Neural progenitor cell (in vitro differentiated cells): Measurements from ENCODE around the gene SMTN. TPM values are rescaled to one million over a fixed set of nuclear protein-coding genes. Genes with fewer than 3 reads are reported as not detected.

ENCODE experiments used
- DNase-seq: peaks from one replicate; pipeline ENCODE4 v3.0.0-alpha.2; 2016; ENCODE audit warnings: low spot score
- H2AFZ ChIP-seq: fragments of 200-600 bp; sonication (generic); replicated peaks from 2 replicates; pipeline ENCODE4 v1.6.1; 2016; ENCODE audit warnings: antibody characterized with exemption
- H3F3A ChIP-seq: fragments of 200-600 bp; sonication (generic); 2 replicates; pipeline ENCODE4 v1.6.1; 2016; ENCODE audit warnings: antibody characterized with exemption, low read depth
- H3K27ac ChIP-seq: fragments of 200-600 bp; sonication (generic); 2 replicates; pipeline ENCODE4 v1.5.1; 2016; ENCODE audit warnings: mild to moderate bottlenecking
- H3K27me3 ChIP-seq: fragments of 200-600 bp; sonication (generic); 2 replicates; pipeline ENCODE4 v1.6.1; 2016; ENCODE audit warnings: mild to moderate bottlenecking, moderate library complexity
- H3K36me3 ChIP-seq: fragments of 200-600 bp; sonication (generic); 2 replicates; pipeline ENCODE4 v1.5.1; 2016
- H3K4me1 ChIP-seq: fragments of 200-600 bp; sonication (generic); 2 replicates; pipeline ENCODE4 v1.6.1; 2016; ENCODE audit warnings: mixed run types
- H3K4me2 ChIP-seq: fragments of 200-600 bp; sonication (generic); 2 replicates; pipeline ENCODE4 v1.6.1; 2016
- H3K4me3 ChIP-seq: fragments of 200-600 bp; sonication (generic); 2 replicates; pipeline ENCODE4 v1.5.1; 2016
- H3K79me2 ChIP-seq: fragments of 200-600 bp; sonication (generic); 2 replicates; pipeline ENCODE4 v1.6.1; 2016; ENCODE audit warnings: low read depth
- H3K9ac ChIP-seq: fragments of 200-600 bp; sonication (generic); 2 replicates; pipeline ENCODE4 v1.6.1; 2016
- H3K9me3 ChIP-seq: fragments of 200-600 bp; sonication (generic); 2 replicates; pipeline ENCODE4 v1.5.1; 2016; ENCODE audit warnings: low read depth
- H4K20me1 ChIP-seq: fragments of 200-600 bp; sonication (generic); 2 replicates; pipeline ENCODE4 v1.6.1; 2016; ENCODE audit warnings: low read depth
- H3K27ac Mint-ChIP-seq: 3 replicates; pipeline ENCODE4 v1.8.0; 2021; ENCODE audit warnings: mixed read lengths
- H3K27me3 Mint-ChIP-seq: 2 replicates; pipeline ENCODE4 v1.8.0; 2022; ENCODE audit warnings: low read depth, mild to moderate bottlenecking, inconsistent platforms, moderate library complexity, mixed read lengths; ENCODE audit not compliant: insufficient read depth
- H3K36me3 Mint-ChIP-seq: 3 replicates; pipeline ENCODE4 v1.8.0; 2021; ENCODE audit warnings: mixed read lengths
- H3K4me1 Mint-ChIP-seq: 3 replicates; pipeline ENCODE4 v1.8.0; 2021; ENCODE audit warnings: mixed read lengths
- H3K4me3 Mint-ChIP-seq: 3 replicates; pipeline ENCODE4 v1.8.0; 2021; ENCODE audit warnings: mild to moderate bottlenecking, moderate library complexity, mixed read lengths
- H3K9me3 Mint-ChIP-seq: 3 replicates; pipeline ENCODE4 v1.8.0; 2020; ENCODE audit warnings: mixed read lengths
- CTCF ChIP-seq: fragments of 200-600 bp; sonication (generic); IDR thresholded peaks from 2 replicates; pipeline ENCODE4 v1.5.1; 2017; ENCODE audit warnings: antibody characterized with exemption, mild to moderate bottlenecking
- EZH2 ChIP-seq: fragments of 200-600 bp; sonication (generic); IDR thresholded peaks from 2 replicates; pipeline ENCODE4 v1.6.1; 2017; ENCODE audit warnings: antibody characterized with exemption, mild to moderate bottlenecking, moderate library complexity
- EZH2phosphoT487 ChIP-seq: fragments of 200-600 bp; sonication (generic); IDR thresholded peaks from 2 replicates; pipeline ENCODE4 v1.6.1; 2017; ENCODE audit warnings: antibody characterized with exemption
- total RNA-seq: library from RNA; depleted of rRNA; stranded (reverse); fragments of >200 nt; gene quantifications from 2 replicates; pipeline ENCODE4 v1.2.3, GENCODE V29; 2015; ENCODE audit warnings: low replicate concordance

The SMTN gene
- total RNA-seq, 1 donor from 2014 or later, result 14.1 TPM

- Histone ChIP-seq H3K27ac (no peak overlapping the region), H4K20me1 (no peaks in the 10 kb centered on the region), H3K4me1 (peaks cover 15% of the 10 kb centered on the region), H3F3A (peaks cover 4% of the 10 kb centered on the region), H3K27me3 (peaks cover 8% of the 10 kb centered on the region), H3K9ac (no peak overlapping the region), H3K4me3 (no peak overlapping the region), H3K36me3 (no peaks in the 10 kb centered on the region), H3K9me3 (no peaks in the 10 kb centered on the region), H2AFZ (no peak overlapping the region), H3K4me2 (no peak overlapping the region), H3K79me2 (no peaks in the 10 kb centered on the region)
- no peak overlapping the region for H3K27ac Mint-ChIP-seq
- no peaks in the 10 kb centered on the region for H3K9me3 Mint-ChIP-seq
- H3K36me3 Mint-ChIP-seq, result peaks cover 7% of the 10 kb centered on the region
- TF ChIP-seq EZH2phosphoT487 (no peak), CTCF (no peak), EZH2 (no peak)
- peaks cover 25% of the 10 kb centered on the region for H3K4me1 Mint-ChIP-seq
- peaks cover 15% of the 10 kb centered on the region for H3K27me3 Mint-ChIP-seq
- no peak for DNase-seq
- no peak overlapping the region for H3K4me3 Mint-ChIP-seq
Observed at GRCh38 chr22:31138126-31138525, 57.0 kb downstream of the SMTN start.

GRCh38 chr22:31139066-31139465, 57.9 kb downstream of the SMTN start:
- peak overlapping the region; percentile 83 for H3K4me2 ChIP-seq
- peaks cover 25% of the 10 kb centered on the region for H3K4me1 Mint-ChIP-seq
- H3K4me3 Mint-ChIP-seq, result peak overlapping the region; percentile 92
- DNase-seq, result no peak
- H3F3A ChIP-seq, result peaks cover 4% of the 10 kb centered on the region
- peaks cover 8% of the 10 kb centered on the region for H3K27me3 ChIP-seq
- H3K4me3 ChIP-seq, result no peak overlapping the region
- peaks cover 7% of the 10 kb centered on the region for H3K36me3 Mint-ChIP-seq
- H3K27ac Mint-ChIP-seq, result peak overlapping the region; percentile 57
- H3K4me1 ChIP-seq, result peaks cover 15% of the 10 kb centered on the region
- H3K9me3 Mint-ChIP-seq, result no peaks in the 10 kb centered on the region
- H3K36me3 ChIP-seq, result no peaks in the 10 kb centered on the region
- H3K79me2 ChIP-seq, result no peaks in the 10 kb centered on the region
- no peak overlapping the region for H2AFZ ChIP-seq
- TF ChIP-seq CTCF (no peak), EZH2 (no peak), EZH2phosphoT487 (no peak)
- H3K9ac ChIP-seq, result no peak overlapping the region
- H3K27me3 Mint-ChIP-seq, result peaks cover 15% of the 10 kb centered on the region
- H4K20me1 ChIP-seq, result no peaks in the 10 kb centered on the region
- H3K27ac ChIP-seq, result no peak overlapping the region
- no peaks in the 10 kb centered on the region for H3K9me3 ChIP-seq

GRCh38 chr22:31139866-31140716, 59.0 kb downstream of the SMTN start, which contains the start of gene PLA2G3:
TSS of gene PLA2G3 (minus strand) at chr22:31140508. CDS start at chr22:31140354, 154 bp downstream.
- H3K27ac ChIP-seq, result no peak within 1 kb of the TSS

More at GRCh38 chr22:31139866-31140716, 59.0 kb downstream of the SMTN start, which contains the start of gene PLA2G3:
- Histone ChIP-seq H3K79me2 (no peaks in the 10 kb centered on the region), H3K36me3 (no peaks in the 10 kb centered on the region), H3K9ac (no peak within 1 kb of the TSS), H4K20me1 (no peaks in the 10 kb centered on the region), H2AFZ (peak within 1 kb of the TSS; percentile 13), H3K4me1 (peaks cover 15% of the 10 kb centered on the region), H3K9me3 (no peaks in the 10 kb centered on the region), H3K4me2 (peak within 1 kb of the TSS; percentile 83), H3F3A (peaks cover 4% of the 10 kb centered on the region), H3K27me3 (peaks cover 8% of the 10 kb centered on the region), H3K4me3 (peak within 1 kb of the TSS; percentile 45)
- H3K27ac Mint-ChIP-seq, result peak within 1 kb of the TSS; percentile 72
- H3K4me1 Mint-ChIP-seq, result peaks cover 25% of the 10 kb centered on the region
- TF ChIP-seq EZH2, result no peak
- TF ChIP-seq EZH2phosphoT487, result no peak
- peak; percentile 43 for TF ChIP-seq CTCF
- H3K27me3 Mint-ChIP-seq, result peaks cover 13% of the 10 kb centered on the region
- peaks cover 3% of the 10 kb centered on the region for H3K9me3 Mint-ChIP-seq
- peaks cover 3% of the 10 kb centered on the region for H3K36me3 Mint-ChIP-seq
- H3K4me3 Mint-ChIP-seq, result peak within 1 kb of the TSS; percentile 92
- DNase-seq, result peak; percentile 94
